ENCODE measurements around the gene CYSLTR2. TPM values are rescaled to one million over a fixed set of nuclear protein-coding genes. Genes with fewer than 3 reads are reported as not detected.

Gene CYSLTR2, protein sequence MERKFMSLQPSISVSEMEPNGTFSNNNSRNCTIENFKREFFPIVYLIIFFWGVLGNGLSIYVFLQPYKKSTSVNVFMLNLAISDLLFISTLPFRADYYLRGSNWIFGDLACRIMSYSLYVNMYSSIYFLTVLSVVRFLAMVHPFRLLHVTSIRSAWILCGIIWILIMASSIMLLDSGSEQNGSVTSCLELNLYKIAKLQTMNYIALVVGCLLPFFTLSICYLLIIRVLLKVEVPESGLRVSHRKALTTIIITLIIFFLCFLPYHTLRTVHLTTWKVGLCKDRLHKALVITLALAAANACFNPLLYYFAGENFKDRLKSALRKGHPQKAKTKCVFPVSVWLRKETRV
- polyA plus RNA-seq (2013, experiment 1 of 2): 0.01 TPM
- 0.01 TPM for polyA plus RNA-seq (2013, experiment 2 of 2)

DNA sequence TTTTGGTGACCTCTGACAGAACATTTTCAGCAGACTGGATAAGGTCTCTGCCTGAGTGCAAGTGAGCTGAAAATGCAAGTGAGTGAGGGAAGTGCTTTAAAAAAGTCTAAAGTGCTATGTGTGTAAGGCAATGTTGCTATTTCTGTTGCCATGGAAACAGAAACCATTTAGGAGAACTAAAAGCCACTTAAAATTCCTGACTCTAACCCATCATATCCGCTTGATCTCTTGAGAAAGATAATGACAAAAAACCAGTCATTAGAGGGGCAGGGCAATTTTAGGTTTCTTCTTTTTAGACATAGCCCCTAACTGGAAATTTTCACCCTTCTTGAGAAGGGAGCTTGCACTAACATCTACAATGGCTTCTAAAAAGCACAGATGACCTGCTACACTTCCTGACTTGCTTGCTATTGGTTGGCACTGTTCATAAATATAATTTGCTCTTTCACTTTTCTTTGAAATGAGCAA lies at the start of gene CYSLTR2:
Gene CYSLTR2, plus strand, starts transcription at position 458 of the 468 bp plus-strand sequence. CDS start 52,889 bp downstream, outside the sequence.
- Histone ChIP-seq H3K27me3 (ENCODE audit: control insufficient read depth in 3 of 3, insufficient read depth in 3 of 3, low read depth in 1 of 3, low read length in 3 of 3) (no peaks in the 10 kb centered on the region), H3K14ac (ENCODE audit: low read length) (no peak within 1 kb of the TSS), H3K4me2 (ENCODE audit: insufficient read depth, low read length, poor library complexity, severe bottlenecking) (no peak within 1 kb of the TSS), H3K18ac (ENCODE audit: low read length) (no peak within 1 kb of the TSS), H3K36me3 (replicated peaks in 1 of 2; ENCODE audit: control insufficient read depth in 2 of 2, insufficient read depth in 2 of 2, low read length in 2 of 2) (no peaks in the 10 kb centered on the region), H3K4me3 (ENCODE audit: low read length in 2 of 2) (no peak within 1 kb of the TSS), H2AK5ac (ENCODE audit: low read depth, low read length) (no peak within 1 kb of the TSS), H3K9ac (ENCODE audit: low read depth, low read length, poor library complexity) (no peak within 1 kb of the TSS), H3K4ac (ENCODE audit: low read length) (no peak within 1 kb of the TSS), H2BK15ac (ENCODE audit: low read length) (no peak within 1 kb of the TSS), H3K4me1 (ENCODE audit: control insufficient read depth in 2 of 2, insufficient read depth in 1 of 2, low read depth in 1 of 2, low read length in 2 of 2) (peaks cover 5 to 9% of the 10 kb centered on the region in 2 donors), H2AFZ (ENCODE audit: low read length) (no peak within 1 kb of the TSS), H2BK120ac (ENCODE audit: low read depth, low read length) (no peak within 1 kb of the TSS), H3K9me3 (replicated peaks in 1 of 2; ENCODE audit: control insufficient read depth in 2 of 2, insufficient read depth in 1 of 2, low read depth in 1 of 2, low read length in 2 of 2) (no peaks in the 10 kb centered on the region), H4K91ac (ENCODE audit: low read depth, low read length, poor library complexity) (no peak within 1 kb of the TSS), H4K8ac (ENCODE audit: low read depth, low read length) (no peak within 1 kb of the TSS), H2BK12ac (ENCODE audit: low read length) (no peak within 1 kb of the TSS), H3K79me1 (ENCODE audit: low read depth, low read length) (no peaks in the 10 kb centered on the region), H3K23ac (ENCODE audit: low read depth, low read length, poor library complexity) (no peak within 1 kb of the TSS), H3K27ac (replicated peaks; ENCODE audit: low read length) (no peak within 1 kb of the TSS), H2BK5ac (ENCODE audit: low read length) (no peak within 1 kb of the TSS)
- WGBS, 2 donors (ENCODE audit: extremely low coverage in 2 of 2, insufficient read length in 2 of 2, insufficient replicate concordance in 1 of 2): no CpG with 5 or more reads among the region's 1 CpG
- no peak for DNase-seq (ENCODE audit: low spot score)

DNA sequence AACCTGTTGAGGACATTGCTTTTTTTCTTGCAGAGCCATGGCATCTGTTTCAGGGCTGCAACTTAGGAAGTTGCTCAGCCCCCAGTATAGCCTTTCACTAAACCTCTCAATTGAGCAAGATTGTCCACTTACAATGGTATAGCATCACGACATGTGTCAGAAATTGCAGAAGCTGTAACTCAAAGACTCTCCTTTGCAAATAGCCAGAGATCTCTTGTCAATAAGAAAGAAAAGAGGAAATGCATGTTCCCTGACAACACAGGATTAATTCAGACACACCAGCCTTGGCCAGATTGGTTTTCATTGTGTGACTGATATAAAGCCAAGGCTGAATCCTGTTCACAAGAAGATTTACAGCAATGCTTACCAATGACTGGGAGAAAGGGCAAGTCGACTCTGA lies 38.7 kb upstream of the CYSLTR2 start:
- H3K4me2 ChIP-seq (ENCODE audit: insufficient read depth, low read length, poor library complexity, severe bottlenecking): no peak overlapping the region
- H3K79me1 ChIP-seq (ENCODE audit: low read depth, low read length): no peaks in the 10 kb centered on the region
- H2BK15ac ChIP-seq (ENCODE audit: low read length): no peak overlapping the region
- DNase-seq (ENCODE audit: low spot score): no peak
- H4K91ac ChIP-seq (ENCODE audit: low read depth, low read length, poor library complexity): no peak overlapping the region
- no peak overlapping the region for H3K23ac ChIP-seq (ENCODE audit: low read depth, low read length, poor library complexity)
- H2AFZ ChIP-seq (ENCODE audit: low read length): no peak overlapping the region
- H3K36me3 ChIP-seq (replicated peaks in 1 of 2; ENCODE audit: control insufficient read depth in 2 of 2, insufficient read depth in 2 of 2, low read length in 2 of 2): no peaks in the 10 kb centered on the region
- H2BK12ac ChIP-seq (ENCODE audit: low read length): no peak overlapping the region
- H3K4me3 ChIP-seq (ENCODE audit: low read length in 2 of 2): no peak overlapping the region
- H3K27ac ChIP-seq (replicated peaks; ENCODE audit: low read length): no peak overlapping the region
- no peak overlapping the region for H4K8ac ChIP-seq (ENCODE audit: low read depth, low read length)
- no peaks in the 10 kb centered on the region for H3K4me1 ChIP-seq (ENCODE audit: control insufficient read depth in 2 of 2, insufficient read depth in 1 of 2, low read depth in 1 of 2, low read length in 2 of 2)
- no peak overlapping the region for H2BK120ac ChIP-seq (ENCODE audit: low read depth, low read length)
- H3K9me3 ChIP-seq (replicated peaks in 1 of 2; ENCODE audit: control insufficient read depth in 2 of 2, insufficient read depth in 1 of 2, low read depth in 1 of 2, low read length in 2 of 2): peaks cover 2 to 5% of the 10 kb centered on the region in 2 donors
- no peaks in the 10 kb centered on the region for H3K27me3 ChIP-seq (ENCODE audit: control insufficient read depth in 3 of 3, insufficient read depth in 3 of 3, low read depth in 1 of 3, low read length in 3 of 3)
- no CpG with 5 or more reads among the region's 2 CpGs for WGBS, 2 donors (ENCODE audit: extremely low coverage in 2 of 2, insufficient read length in 2 of 2, insufficient replicate concordance in 1 of 2)
- no peak overlapping the region for H3K9ac ChIP-seq (ENCODE audit: low read depth, low read length, poor library complexity)
- H3K18ac ChIP-seq (ENCODE audit: low read length): no peak overlapping the region
- no peak overlapping the region for H2AK5ac ChIP-seq (ENCODE audit: low read depth, low read length)
- no peak overlapping the region for H3K4ac ChIP-seq (ENCODE audit: low read length)
- H3K14ac ChIP-seq (ENCODE audit: low read length): no peak overlapping the region
- H2BK5ac ChIP-seq (ENCODE audit: low read length): no peak overlapping the region

- Histone ChIP-seq H3K9ac (ENCODE audit: low read depth, low read length, poor library complexity) (no peak overlapping the region), H3K36me3 (replicated peaks in 1 of 2; ENCODE audit: control insufficient read depth in 2 of 2, insufficient read depth in 2 of 2, low read length in 2 of 2) (no peaks in the 10 kb centered on the region), H2AK5ac (ENCODE audit: low read depth, low read length) (no peak overlapping the region), H4K8ac (ENCODE audit: low read depth, low read length) (no peak overlapping the region), H3K4me1 (ENCODE audit: control insufficient read depth in 2 of 2, insufficient read depth in 1 of 2, low read depth in 1 of 2, low read length in 2 of 2) (no peaks in the 10 kb centered on the region), H2BK12ac (ENCODE audit: low read length) (no peak overlapping the region), H2BK5ac (ENCODE audit: low read length) (no peak overlapping the region), H3K27me3 (ENCODE audit: control insufficient read depth in 3 of 3, insufficient read depth in 3 of 3, low read depth in 1 of 3, low read length in 3 of 3) (no peaks in the 10 kb centered on the region), H2AFZ (ENCODE audit: low read length) (no peak overlapping the region), H2BK120ac (ENCODE audit: low read depth, low read length) (no peak overlapping the region), H3K4me2 (ENCODE audit: insufficient read depth, low read length, poor library complexity, severe bottlenecking) (no peak overlapping the region), H3K18ac (ENCODE audit: low read length) (no peak overlapping the region), H3K9me3 (replicated peaks in 1 of 2; ENCODE audit: control insufficient read depth in 2 of 2, insufficient read depth in 1 of 2, low read depth in 1 of 2, low read length in 2 of 2) (peaks cover 4 to 5% of the 10 kb centered on the region in 2 donors), H3K79me1 (ENCODE audit: low read depth, low read length) (no peaks in the 10 kb centered on the region), H2BK15ac (ENCODE audit: low read length) (no peak overlapping the region), H3K4me3 (ENCODE audit: low read length in 2 of 2) (no peak overlapping the region), H3K14ac (ENCODE audit: low read length) (no peak overlapping the region), H4K91ac (ENCODE audit: low read depth, low read length, poor library complexity) (no peak overlapping the region), H3K23ac (ENCODE audit: low read depth, low read length, poor library complexity) (no peak overlapping the region), H3K27ac (replicated peaks; ENCODE audit: low read length) (no peak overlapping the region), H3K4ac (ENCODE audit: low read length) (no peak overlapping the region)
- WGBS, 2 donors (ENCODE audit: extremely low coverage in 2 of 2, insufficient read length in 2 of 2, insufficient replicate concordance in 1 of 2): no CpG with 5 or more reads among the region's 3 CpGs
- no peak for DNase-seq (ENCODE audit: low spot score)
Measured at GRCh38 chr13:48618937-48619336, 34.8 kb upstream of the CYSLTR2 start.

GRCh38 chr13:48621056-48621455 lies 32.7 kb upstream of the CYSLTR2 start:
- Histone ChIP-seq H2BK5ac (ENCODE audit: low read length) (no peak overlapping the region), H3K23ac (ENCODE audit: low read depth, low read length, poor library complexity) (no peak overlapping the region), H3K14ac (ENCODE audit: low read length) (no peak overlapping the region), H4K8ac (ENCODE audit: low read depth, low read length) (no peak overlapping the region), H2BK120ac (ENCODE audit: low read depth, low read length) (no peak overlapping the region), H3K9me3 (replicated peaks in 1 of 2; ENCODE audit: control insufficient read depth in 2 of 2, insufficient read depth in 1 of 2, low read depth in 1 of 2, low read length in 2 of 2) (peaks cover 4 to 5% of the 10 kb centered on the region in 2 donors), H2BK15ac (ENCODE audit: low read length) (no peak overlapping the region), H3K27me3 (ENCODE audit: control insufficient read depth in 3 of 3, insufficient read depth in 3 of 3, low read depth in 1 of 3, low read length in 3 of 3) (no peaks in the 10 kb centered on the region), H3K4me3 (ENCODE audit: low read length in 2 of 2) (no peak overlapping the region), H2AK5ac (ENCODE audit: low read depth, low read length) (no peak overlapping the region), H3K9ac (ENCODE audit: low read depth, low read length, poor library complexity) (no peak overlapping the region), H3K79me1 (ENCODE audit: low read depth, low read length) (no peaks in the 10 kb centered on the region), H2BK12ac (ENCODE audit: low read length) (no peak overlapping the region), H2AFZ (ENCODE audit: low read length) (no peak overlapping the region), H3K36me3 (replicated peaks in 1 of 2; ENCODE audit: control insufficient read depth in 2 of 2, insufficient read depth in 2 of 2, low read length in 2 of 2) (no peaks in the 10 kb centered on the region), H3K4ac (ENCODE audit: low read length) (no peak overlapping the region), H3K4me2 (ENCODE audit: insufficient read depth, low read length, poor library complexity, severe bottlenecking) (no peak overlapping the region), H4K91ac (ENCODE audit: low read depth, low read length, poor library complexity) (no peak overlapping the region), H3K18ac (ENCODE audit: low read length) (no peak overlapping the region), H3K27ac (replicated peaks; ENCODE audit: low read length) (no peak overlapping the region), H3K4me1 (ENCODE audit: control insufficient read depth in 2 of 2, insufficient read depth in 1 of 2, low read depth in 1 of 2, low read length in 2 of 2) (no peaks in the 10 kb centered on the region)
- no peak for DNase-seq (ENCODE audit: low spot score)
- no CpG with 5 or more reads among the region's 3 CpGs for WGBS, 2 donors (ENCODE audit: extremely low coverage in 2 of 2, insufficient read length in 2 of 2, insufficient replicate concordance in 1 of 2)
